H1 (cell line): Measurements from ENCODE around the gene OGFOD3. TPM values are rescaled to one million over a fixed set of nuclear protein-coding genes. Genes with fewer than 3 reads are reported as not detected.
A peak's percentile ranks its signal among the peaks of the same experiment; 100 is the strongest.

Source experiments
- CTCF ChIA-PET: fragments of 300-600 bp; sonication (Branson Sonifier 250); formaldehyde crosslinking; loops from one replicate; lab custom pipeline; 2021; ENCODE audit not compliant: partially characterized antibody; lab: Charles Lee
- POLR2A ChIA-PET: fragments of 300-600 bp; sonication (Branson Sonifier 250); formaldehyde crosslinking; loops from one replicate; lab custom pipeline; 2021; ENCODE audit warnings: inconsistent platforms; ENCODE audit not compliant: partially characterized antibody; lab: Charles Lee
- DNase-seq, 2 experiments: peaks; one replicate each; pipeline versions ENCODE4 v3.0.0 to v3.0.0-alpha.2; 2010 to 2022; ENCODE audit warnings: low spot score in 2 of 2, low read depth in 1 of 2, mixed read lengths in 1 of 2
- FAIRE-seq: peaks from 2 replicates; lab custom pipeline; 2011; peaks lifted over from hg19 to GRCh38; lab: Jason Lieb, UNC
- H2AFZ ChIP-seq: 2 replicates; pipeline ENCODE4 v1.8.1; 2012; ENCODE audit warnings: low read length, inconsistent platforms
- H2AK5ac ChIP-seq: 2 replicates; pipeline ENCODE4 v1.6.1; 2013; ENCODE audit warnings: low read depth, low read length
- H2BK120ac ChIP-seq: replicated peaks from 2 replicates; pipeline ENCODE3; 2013; ENCODE audit warnings: low read depth, low read length, inconsistent platforms
- H2BK12ac ChIP-seq: 2 replicates; pipeline ENCODE4 v1.6.1; 2013; ENCODE audit warnings: low read depth, low read length
- H2BK15ac ChIP-seq: 2 replicates; pipeline ENCODE4 v1.6.1; 2013; ENCODE audit warnings: low read length
- H2BK20ac ChIP-seq: 2 replicates; pipeline ENCODE4 v1.6.1; 2013; ENCODE audit warnings: low read length
- H2BK5ac ChIP-seq: 2 replicates; pipeline ENCODE4 v1.6.1; 2013; ENCODE audit warnings: low read depth, low read length
- H3K14ac ChIP-seq: 2 replicates; pipeline ENCODE4 v1.6.1; 2013; ENCODE audit warnings: inconsistent platforms; ENCODE audit not compliant: insufficient read length
- H3K18ac ChIP-seq: 2 replicates; pipeline ENCODE4 v1.6.1; 2013; ENCODE audit warnings: low read length; ENCODE audit errors: extremely low read depth
- H3K23ac ChIP-seq: 2 replicates; pipeline ENCODE4 v1.6.1; 2013; ENCODE audit warnings: inconsistent platforms; ENCODE audit not compliant: insufficient read length
- H3K23me2 ChIP-seq: 2 replicates; pipeline ENCODE4 v1.6.1; 2013; ENCODE audit warnings: low read depth, low read length
- H3K27ac ChIP-seq: 2 replicates; pipeline ENCODE4 v1.6.1; 2011; ENCODE audit warnings: low read depth, low read length, inconsistent platforms
- H3K27me3 ChIP-seq, 4 experiments: replicated peaks in 1 of 4; 1 replicate in 1 of 4; 2 replicates in 3 of 4; pipeline versions ENCODE4 v1.6.1 to v1.8.1; 2011 to 2013; ENCODE audit warnings: low read length in 3 of 4, mild to moderate bottlenecking in 3 of 4, inconsistent platforms in 2 of 4, mixed read lengths in 2 of 4, moderate library complexity in 1 of 4; ENCODE audit not compliant: control insufficient read depth in 3 of 4, insufficient read depth in 3 of 4; ENCODE audit errors: extremely low read depth in 1 of 4
- H3K36me3 ChIP-seq, 4 experiments: 2 replicates each; pipeline versions ENCODE4 v1.6.1 to v1.8.1; 2011 to 2013; ENCODE audit warnings: mild to moderate bottlenecking in 4 of 4, low read length in 3 of 4, moderate library complexity in 2 of 4, control low read depth in 1 of 4, inconsistent platforms in 1 of 4; ENCODE audit not compliant: insufficient read depth in 4 of 4, control insufficient read depth in 2 of 4
- H3K4ac ChIP-seq: replicated peaks from 2 replicates; pipeline ENCODE3; 2013; ENCODE audit warnings: low read length, low read depth, mixed read lengths, inconsistent platforms; ENCODE audit not compliant: insufficient read length
- H3K4me1 ChIP-seq, 4 experiments: replicated peaks in 1 of 4; 1 replicate in 1 of 4; 2 replicates in 3 of 4; pipeline versions ENCODE4 v1.6.1 to v1.8.1; 2011 to 2013; ENCODE audit warnings: low read length in 3 of 4, inconsistent platforms in 2 of 4, mixed read lengths in 1 of 4; ENCODE audit not compliant: insufficient read depth in 4 of 4, control insufficient read depth in 3 of 4
- H3K4me2 ChIP-seq, 2 experiments: 2 replicates each; pipeline versions ENCODE4 v1.6.1 to v1.8.1; 2011 to 2013; ENCODE audit warnings: low read depth in 2 of 2, low read length in 2 of 2, control low read depth in 1 of 2, inconsistent platforms in 1 of 2, mild to moderate bottlenecking in 1 of 2; ENCODE audit not compliant: insufficient read depth in 1 of 2
- H3K4me3 ChIP-seq, 4 experiments: fragments of 200-600, 300-600 bp in 1 of 4; sonication (generic), shearing (Covaris generic), sonication (Bioruptor Twin) in 1 of 4; 2 replicates each; pipeline versions ENCODE4 v1.5.1 to v1.8.1; 2011 to 2016; ENCODE audit warnings: low read length in 4 of 4, low read depth in 3 of 4, control low read depth in 2 of 4, inconsistent platforms in 2 of 4, mild to moderate bottlenecking in 2 of 4, mixed read lengths in 1 of 4, moderate library complexity in 1 of 4; ENCODE audit not compliant: insufficient read depth in 2 of 4; ENCODE audit errors: extremely low read depth in 1 of 4
- H3K56ac ChIP-seq: replicated peaks from 2 replicates; pipeline ENCODE3; 2013; ENCODE audit warnings: low read depth, mild to moderate bottlenecking, mixed read lengths, low read length, inconsistent platforms; ENCODE audit not compliant: insufficient read length
- H3K79me1 ChIP-seq: 2 replicates; pipeline ENCODE4 v1.6.1; 2013; ENCODE audit warnings: low read depth, low read length, control low read depth
- H3K79me2 ChIP-seq, 2 experiments: 2 replicates each; pipeline versions ENCODE4 v1.6.1 to v1.8.1; 2012 to 2013; ENCODE audit warnings: low read length in 2 of 2, mild to moderate bottlenecking in 2 of 2, inconsistent platforms in 1 of 2; ENCODE audit not compliant: insufficient read depth in 2 of 2, control insufficient read depth in 1 of 2
- H3K9ac ChIP-seq, 4 experiments: replicated peaks in 1 of 4; 1 replicate in 1 of 4; 2 replicates in 3 of 4; pipeline versions ENCODE4 v1.6.1 to v1.8.1; 2011 to 2013; ENCODE audit warnings: low read depth in 3 of 4, low read length in 3 of 4, control low read depth in 2 of 4, mild to moderate bottlenecking in 2 of 4, moderate library complexity in 2 of 4, inconsistent platforms in 1 of 4; ENCODE audit errors: extremely low read depth in 1 of 4
- H3K9me3 ChIP-seq, 2 experiments: 2 replicates each; pipeline versions ENCODE4 v1.6.1 to v1.8.1; 2012 to 2013; ENCODE audit warnings: mild to moderate bottlenecking in 2 of 2, moderate library complexity in 2 of 2, control low read depth in 1 of 2, inconsistent platforms in 1 of 2, low read depth in 1 of 2, low read length in 1 of 2, mixed read lengths in 1 of 2; ENCODE audit not compliant: insufficient read depth in 2 of 2
- H4K20me1 ChIP-seq, 2 experiments: replicated peaks in 1 of 2; 2 replicates each; pipeline versions ENCODE3 to v1.8.1; 2011 to 2013; ENCODE audit warnings: inconsistent platforms in 2 of 2, low read length in 2 of 2, mild to moderate bottlenecking in 1 of 2; ENCODE audit not compliant: insufficient read depth in 2 of 2, control insufficient read depth in 1 of 2
- H4K5ac ChIP-seq: 2 replicates; pipeline ENCODE4 v1.6.1; 2013; ENCODE audit warnings: low read length, low read depth, mixed read lengths, inconsistent platforms; ENCODE audit not compliant: insufficient read length
- H4K8ac ChIP-seq: 2 replicates; pipeline ENCODE4 v1.8.0; 2013; ENCODE audit warnings: mild to moderate bottlenecking, moderate library complexity, low read length, inconsistent platforms; ENCODE audit not compliant: insufficient read depth; ENCODE audit errors: extremely low read depth
- H4K91ac ChIP-seq: replicated peaks from 2 replicates; pipeline ENCODE3; 2013; ENCODE audit warnings: low read length, mixed read lengths, inconsistent platforms; ENCODE audit not compliant: insufficient read length
- ASH2L ChIP-seq: fragments of 200-600, 300-600 bp; sonication (generic); IDR thresholded peaks from one replicate; pipeline ENCODE4 v1.7.1; 2017; ENCODE audit warnings: low read length
- SIRT6 ChIP-seq: IDR thresholded peaks from one replicate; pipeline ENCODE4 v1.7.1; 2012; ENCODE audit warnings: low read length, inconsistent platforms
- SUZ12 ChIP-seq: fragments of 200-600 bp; sonication (generic); IDR thresholded peaks from 2 replicates; pipeline ENCODE4 v1.6.1; 2012; ENCODE audit warnings: mild to moderate bottlenecking, inconsistent platforms, low read length, moderate library complexity, mixed read lengths
- WGBS, 2 experiments: shearing (Covaris generic) in 1 of 2; methylation state at CpG; one replicate each; pipeline versions ENCODE4 v1.1.6 to v1.1.7; 2013 to 2015; ENCODE audit warnings: low lambda C conversion rate in 2 of 2, mixed read lengths in 2 of 2, inconsistent platforms in 1 of 2, low coverage in 1 of 2, missing lambda C conversion rate in 1 of 2; ENCODE audit not compliant: insufficient replicate concordance in 2 of 2, insufficient coverage in 1 of 2, insufficient read length in 1 of 2; ENCODE audit errors: extremely low coverage in 1 of 2, missing lambda C conversion rate in 1 of 2; 5-methylcytosine and 5-hydroxymethylcytosine counted together
- polyA plus RNA-seq, 7 experiments: library from polyadenylated mRNA; depleted of rRNA in 3 of 7; stranded (reverse) in 5 of 7; unstranded in 2 of 7; fragments of >200 nt in 5 of 7; fragments of 200-250 nt in 2 of 7; gene quantifications; 1 replicate in 5 of 7; 2 replicates in 1 of 7; 4 replicates in 1 of 7; pipeline versions ENCODE4 v1.2.1 to v1.2.3, GENCODE V29; 2011 to 2013; ENCODE audit warnings: missing spikeins in 2 of 7, mixed read lengths in 2 of 7
- total RNA-seq: library from RNA; stranded (reverse); fragmentation: NEBNext Ultra II Directional; extraction: Animal tissue kit (Norgen Biotek cat#: 25700); gene quantifications from 2 replicates; pipeline ENCODE4 v1.2.1, GENCODE V29; 2021

Gene OGFOD3
- total and polyA plus RNA-seq, 2 of the 8 experiments (the other 6 are each of a cell fraction or from before 2014, with no cell fraction given): 21.1 to 21.8 TPM

DNA sequence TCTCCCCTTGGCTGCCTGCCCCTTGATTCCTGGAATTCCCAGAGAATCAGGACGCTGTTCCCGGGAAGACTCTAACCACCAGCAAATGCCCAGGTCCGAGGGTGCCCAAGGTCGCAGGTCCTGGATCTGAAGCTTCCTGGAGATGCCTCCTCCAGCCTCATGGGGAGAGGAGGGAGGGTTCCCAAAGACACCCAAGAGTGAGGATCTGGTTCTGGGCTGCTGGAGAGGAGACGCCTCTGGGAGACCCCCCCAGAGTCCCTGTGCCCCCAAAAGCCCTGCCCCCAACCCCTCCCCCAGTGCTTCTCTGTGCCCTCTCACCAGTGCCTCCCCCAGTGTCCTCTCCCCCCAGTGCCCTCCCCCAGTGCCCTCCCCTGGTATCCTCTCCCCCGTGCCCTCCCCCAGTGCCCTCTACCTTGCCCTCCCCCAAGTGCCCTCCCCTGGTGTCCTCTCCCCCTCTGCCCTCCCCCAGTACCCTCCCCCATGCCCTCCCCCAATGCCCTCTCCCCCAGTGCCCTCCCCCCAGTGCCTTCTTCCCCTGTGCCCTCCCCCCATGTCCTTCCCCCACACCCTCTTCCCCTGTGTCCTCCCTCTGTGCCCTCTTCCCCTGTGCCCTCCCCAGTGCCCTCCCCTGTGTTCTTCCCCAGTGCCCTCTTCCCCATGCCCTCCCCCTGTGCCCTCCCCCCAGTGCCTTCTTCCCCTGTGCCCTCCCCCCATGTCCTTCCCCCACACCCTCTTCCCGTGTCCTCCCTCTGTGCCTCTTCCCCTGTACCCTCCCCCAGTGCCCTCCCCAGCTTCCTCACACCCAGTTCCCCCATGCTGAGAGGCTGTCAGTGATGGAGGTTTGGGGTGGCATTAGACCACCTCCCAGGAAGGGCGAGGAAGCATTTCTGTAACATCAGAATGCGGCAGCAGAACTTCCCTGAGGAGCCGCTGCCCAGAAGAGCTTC lies 78.5 kb downstream of the OGFOD3 start:
- POLR2A ChIA-PET: no interaction called here
- Histone ChIP-seq H2AK5ac (no peak overlapping the region), H3K4me1 (peaks cover 0 to 12% (median 4%) of the 10 kb centered on the region in 4 experiments; a peak in 6 of 7 replicates), H4K20me1 (no peaks in the 10 kb centered on the region), H3K79me1 (no peaks in the 10 kb centered on the region), H2BK120ac (peak overlapping the region; percentile 33), H3K18ac (peak overlapping the region; percentile 24; the same call in 1 of the 2 replicates), H3K4me2 (peak overlapping the region in 1 of 2 experiments; percentile 20; a peak in 1 of 4 replicates), H2BK12ac (no peak overlapping the region), H3K79me2 (no peaks in the 10 kb centered on the region), H2BK15ac (0 out of 2 replicates have a peak overlapping the region, but pooled peaks have one; percentile 40), H2AFZ (no peak overlapping the region), H4K8ac (peak overlapping the region; percentile 86), H3K27me3 (peaks cover under 1 to 21% (median 15%) of the 10 kb centered on the region in 4 experiments), H4K91ac (no peak overlapping the region), H2BK5ac (no peak overlapping the region), H3K23me2 (no peaks in the 10 kb centered on the region), H3K36me3 (no peaks in the 10 kb centered on the region), H2BK20ac (no peak overlapping the region; the same call in 1 of the 2 replicates), H3K4ac (no peak overlapping the region), H3K27ac (no peak overlapping the region), H3K9ac (no peak overlapping the region), H3K23ac (no peak overlapping the region), H3K9me3 (peaks cover 0 to 2% of the 10 kb centered on the region in 2 experiments; a peak in 1 of 4 replicates), H3K56ac (no peak overlapping the region), H3K14ac (no peak overlapping the region), H4K5ac (no peak overlapping the region), H3K4me3 (no peak overlapping the region)
- WGBS, 2 experiments: 93% methylated on average over 7 of the region's 10 CpGs; no CpG with 5 or more reads in 1 of the 2 experiments
- CTCF ChIA-PET: interaction anchor here (1.0 to 1.9 kb wide), 4 partner anchors 10 to 109 kb away, joined by 3 to 5 read pairs (median 4); no protein-coding TSS in a partner anchor
- no peak for TF ChIP-seq ASH2L
- no peak for TF ChIP-seq SIRT6
- TF ChIP-seq SUZ12: no peak
- no peak for FAIRE-seq
- DNase-seq: no peak
